H1 (cell line): ENCODE results near the gene RPL38. TPM values are rescaled to one million over a fixed set of nuclear protein-coding genes. Genes with fewer than 3 reads are reported as not detected.

Experiments used
- CTCF ChIA-PET: fragments of 300-600 bp; sonication (Branson Sonifier 250); formaldehyde crosslinking; loops from one replicate; lab custom pipeline; 2021; ENCODE audit not compliant: partially characterized antibody; lab: Charles Lee
- POLR2A ChIA-PET: fragments of 300-600 bp; sonication (Branson Sonifier 250); formaldehyde crosslinking; loops from one replicate; lab custom pipeline; 2021; ENCODE audit warnings: inconsistent platforms; ENCODE audit not compliant: partially characterized antibody; lab: Charles Lee
- DNase-seq, 2 experiments: peaks; one replicate each; pipeline versions ENCODE4 v3.0.0 to v3.0.0-alpha.2; 2010 to 2022; ENCODE audit warnings: low spot score in 2 of 2, low read depth in 1 of 2, mixed read lengths in 1 of 2
- FAIRE-seq: peaks from 2 replicates; lab custom pipeline; 2011; peaks lifted over from hg19 to GRCh38; lab: Jason Lieb, UNC
- H2AFZ ChIP-seq: 2 replicates; pipeline ENCODE4 v1.8.1; 2012; ENCODE audit warnings: low read length, inconsistent platforms
- H2AK5ac ChIP-seq: 2 replicates; pipeline ENCODE4 v1.6.1; 2013; ENCODE audit warnings: low read depth, low read length
- H2BK120ac ChIP-seq: replicated peaks from 2 replicates; pipeline ENCODE3; 2013; ENCODE audit warnings: low read depth, low read length, inconsistent platforms
- H2BK12ac ChIP-seq: 2 replicates; pipeline ENCODE4 v1.6.1; 2013; ENCODE audit warnings: low read depth, low read length
- H2BK15ac ChIP-seq: 2 replicates; pipeline ENCODE4 v1.6.1; 2013; ENCODE audit warnings: low read length
- H2BK20ac ChIP-seq: 2 replicates; pipeline ENCODE4 v1.6.1; 2013; ENCODE audit warnings: low read length
- H2BK5ac ChIP-seq: 2 replicates; pipeline ENCODE4 v1.6.1; 2013; ENCODE audit warnings: low read depth, low read length
- H3K14ac ChIP-seq: 2 replicates; pipeline ENCODE4 v1.6.1; 2013; ENCODE audit warnings: inconsistent platforms; ENCODE audit not compliant: insufficient read length
- H3K18ac ChIP-seq: 2 replicates; pipeline ENCODE4 v1.6.1; 2013; ENCODE audit warnings: low read length; ENCODE audit errors: extremely low read depth
- H3K23ac ChIP-seq: 2 replicates; pipeline ENCODE4 v1.6.1; 2013; ENCODE audit warnings: inconsistent platforms; ENCODE audit not compliant: insufficient read length
- H3K23me2 ChIP-seq: 2 replicates; pipeline ENCODE4 v1.6.1; 2013; ENCODE audit warnings: low read depth, low read length
- H3K27ac ChIP-seq: 2 replicates; pipeline ENCODE4 v1.6.1; 2011; ENCODE audit warnings: low read depth, low read length, inconsistent platforms
- H3K27me3 ChIP-seq, 4 experiments: replicated peaks in 1 of 4; 1 replicate in 1 of 4; 2 replicates in 3 of 4; pipeline versions ENCODE4 v1.6.1 to v1.8.1; 2011 to 2013; ENCODE audit warnings: low read length in 3 of 4, mild to moderate bottlenecking in 3 of 4, inconsistent platforms in 2 of 4, mixed read lengths in 2 of 4, moderate library complexity in 1 of 4; ENCODE audit not compliant: control insufficient read depth in 3 of 4, insufficient read depth in 3 of 4; ENCODE audit errors: extremely low read depth in 1 of 4
- H3K36me3 ChIP-seq, 4 experiments: 2 replicates each; pipeline versions ENCODE4 v1.6.1 to v1.8.1; 2011 to 2013; ENCODE audit warnings: mild to moderate bottlenecking in 4 of 4, low read length in 3 of 4, moderate library complexity in 2 of 4, control low read depth in 1 of 4, inconsistent platforms in 1 of 4; ENCODE audit not compliant: insufficient read depth in 4 of 4, control insufficient read depth in 2 of 4
- H3K4ac ChIP-seq: replicated peaks from 2 replicates; pipeline ENCODE3; 2013; ENCODE audit warnings: low read length, low read depth, mixed read lengths, inconsistent platforms; ENCODE audit not compliant: insufficient read length
- H3K4me1 ChIP-seq, 4 experiments: replicated peaks in 1 of 4; 1 replicate in 1 of 4; 2 replicates in 3 of 4; pipeline versions ENCODE4 v1.6.1 to v1.8.1; 2011 to 2013; ENCODE audit warnings: low read length in 3 of 4, inconsistent platforms in 2 of 4, mixed read lengths in 1 of 4; ENCODE audit not compliant: insufficient read depth in 4 of 4, control insufficient read depth in 3 of 4
- H3K4me2 ChIP-seq, 2 experiments: 2 replicates each; pipeline versions ENCODE4 v1.6.1 to v1.8.1; 2011 to 2013; ENCODE audit warnings: low read depth in 2 of 2, low read length in 2 of 2, control low read depth in 1 of 2, inconsistent platforms in 1 of 2, mild to moderate bottlenecking in 1 of 2; ENCODE audit not compliant: insufficient read depth in 1 of 2
- H3K4me3 ChIP-seq, 4 experiments: fragments of 200-600, 300-600 bp in 1 of 4; sonication (generic), shearing (Covaris generic), sonication (Bioruptor Twin) in 1 of 4; 2 replicates each; pipeline versions ENCODE4 v1.5.1 to v1.8.1; 2011 to 2016; ENCODE audit warnings: low read length in 4 of 4, low read depth in 3 of 4, control low read depth in 2 of 4, inconsistent platforms in 2 of 4, mild to moderate bottlenecking in 2 of 4, mixed read lengths in 1 of 4, moderate library complexity in 1 of 4; ENCODE audit not compliant: insufficient read depth in 2 of 4; ENCODE audit errors: extremely low read depth in 1 of 4
- H3K56ac ChIP-seq: replicated peaks from 2 replicates; pipeline ENCODE3; 2013; ENCODE audit warnings: low read depth, mild to moderate bottlenecking, mixed read lengths, low read length, inconsistent platforms; ENCODE audit not compliant: insufficient read length
- H3K79me1 ChIP-seq: 2 replicates; pipeline ENCODE4 v1.6.1; 2013; ENCODE audit warnings: low read depth, low read length, control low read depth
- H3K79me2 ChIP-seq, 2 experiments: 2 replicates each; pipeline versions ENCODE4 v1.6.1 to v1.8.1; 2012 to 2013; ENCODE audit warnings: low read length in 2 of 2, mild to moderate bottlenecking in 2 of 2, inconsistent platforms in 1 of 2; ENCODE audit not compliant: insufficient read depth in 2 of 2, control insufficient read depth in 1 of 2
- H3K9ac ChIP-seq, 4 experiments: replicated peaks in 1 of 4; 1 replicate in 1 of 4; 2 replicates in 3 of 4; pipeline versions ENCODE4 v1.6.1 to v1.8.1; 2011 to 2013; ENCODE audit warnings: low read depth in 3 of 4, low read length in 3 of 4, control low read depth in 2 of 4, mild to moderate bottlenecking in 2 of 4, moderate library complexity in 2 of 4, inconsistent platforms in 1 of 4; ENCODE audit errors: extremely low read depth in 1 of 4
- H3K9me3 ChIP-seq, 2 experiments: 2 replicates each; pipeline versions ENCODE4 v1.6.1 to v1.8.1; 2012 to 2013; ENCODE audit warnings: mild to moderate bottlenecking in 2 of 2, moderate library complexity in 2 of 2, control low read depth in 1 of 2, inconsistent platforms in 1 of 2, low read depth in 1 of 2, low read length in 1 of 2, mixed read lengths in 1 of 2; ENCODE audit not compliant: insufficient read depth in 2 of 2
- H4K20me1 ChIP-seq, 2 experiments: replicated peaks in 1 of 2; 2 replicates each; pipeline versions ENCODE3 to v1.8.1; 2011 to 2013; ENCODE audit warnings: inconsistent platforms in 2 of 2, low read length in 2 of 2, mild to moderate bottlenecking in 1 of 2; ENCODE audit not compliant: insufficient read depth in 2 of 2, control insufficient read depth in 1 of 2
- H4K5ac ChIP-seq: 2 replicates; pipeline ENCODE4 v1.6.1; 2013; ENCODE audit warnings: low read length, low read depth, mixed read lengths, inconsistent platforms; ENCODE audit not compliant: insufficient read length
- H4K8ac ChIP-seq: 2 replicates; pipeline ENCODE4 v1.8.0; 2013; ENCODE audit warnings: mild to moderate bottlenecking, moderate library complexity, low read length, inconsistent platforms; ENCODE audit not compliant: insufficient read depth; ENCODE audit errors: extremely low read depth
- H4K91ac ChIP-seq: replicated peaks from 2 replicates; pipeline ENCODE3; 2013; ENCODE audit warnings: low read length, mixed read lengths, inconsistent platforms; ENCODE audit not compliant: insufficient read length
- EZH2 ChIP-seq: fragments of 200-600 bp; sonication (generic); IDR thresholded peaks from 2 replicates; pipeline ENCODE4 v1.7.1; 2012; ENCODE audit warnings: low read depth, mild to moderate bottlenecking, moderate library complexity, low read length, inconsistent platforms; ENCODE audit not compliant: severe bottlenecking
- JUN ChIP-seq: IDR thresholded peaks from 2 replicates; pipeline ENCODE4 v1.6.1; 2011; ENCODE audit warnings: low read depth, mild to moderate bottlenecking, improper control_type of control experiment, low read length
- WGBS, 2 experiments: shearing (Covaris generic) in 1 of 2; methylation state at CpG; one replicate each; pipeline versions ENCODE4 v1.1.6 to v1.1.7; 2013 to 2015; ENCODE audit warnings: low lambda C conversion rate in 2 of 2, mixed read lengths in 2 of 2, inconsistent platforms in 1 of 2, low coverage in 1 of 2, missing lambda C conversion rate in 1 of 2; ENCODE audit not compliant: insufficient replicate concordance in 2 of 2, insufficient coverage in 1 of 2, insufficient read length in 1 of 2; ENCODE audit errors: extremely low coverage in 1 of 2, missing lambda C conversion rate in 1 of 2; 5-methylcytosine and 5-hydroxymethylcytosine counted together
- polyA plus RNA-seq, 7 experiments: library from polyadenylated mRNA; depleted of rRNA in 3 of 7; stranded (reverse) in 5 of 7; unstranded in 2 of 7; fragments of >200 nt in 5 of 7; fragments of 200-250 nt in 2 of 7; gene quantifications; 1 replicate in 5 of 7; 2 replicates in 1 of 7; 4 replicates in 1 of 7; pipeline versions ENCODE4 v1.2.1 to v1.2.3, GENCODE V29; 2011 to 2013; ENCODE audit warnings: missing spikeins in 2 of 7, mixed read lengths in 2 of 7
- total RNA-seq: library from RNA; stranded (reverse); fragmentation: NEBNext Ultra II Directional; extraction: Animal tissue kit (Norgen Biotek cat#: 25700); gene quantifications from 2 replicates; pipeline ENCODE4 v1.2.1, GENCODE V29; 2021

RPL38 gene
- total and polyA plus RNA-seq, 2 of the 8 experiments (the other 6 are each of a cell fraction or from before 2014, with no cell fraction given): 412 to 1,195 TPM

DNA sequence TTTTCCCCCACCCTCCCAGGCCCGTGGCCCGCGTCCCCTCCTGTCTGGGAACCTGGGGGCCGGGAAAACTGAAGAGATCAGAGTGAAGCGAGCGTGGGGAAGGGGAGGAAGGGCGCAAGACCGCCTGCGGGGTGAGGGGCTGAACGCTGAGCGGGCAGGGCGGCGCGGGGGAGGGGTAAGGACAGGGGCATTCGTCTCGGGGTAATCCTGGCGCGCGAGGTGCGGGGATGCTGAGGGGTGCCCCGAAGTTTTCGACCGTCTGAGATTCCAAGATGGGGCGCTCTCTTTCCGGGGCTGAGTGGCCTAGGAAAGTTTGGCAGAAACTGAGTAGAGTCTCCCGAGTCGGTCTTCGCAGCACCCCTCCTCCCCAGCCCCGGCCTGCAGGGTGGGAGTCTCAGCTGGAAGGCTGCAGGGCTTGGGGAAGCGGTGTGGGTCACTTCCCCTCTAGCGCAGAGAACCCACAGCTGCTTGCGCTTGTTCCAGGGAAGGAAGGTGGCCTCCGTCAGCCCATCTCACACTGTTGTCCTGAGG lies 10.4 kb downstream of the RPL38 start:
- no peak overlapping the region; the same call in 1 of the 2 replicates for H3K18ac ChIP-seq
- no peak overlapping the region for H3K56ac ChIP-seq
- H4K91ac ChIP-seq: no peak overlapping the region
- no peak overlapping the region for H2BK20ac ChIP-seq
- no peak overlapping the region for H3K9ac ChIP-seq
- H3K4me3 ChIP-seq: peak overlapping the region; percentile 56 to 64 (median 62)
- DNase-seq (peak in 1 of 2 experiments; percentile 57), FAIRE-seq (no peak)
- H2BK5ac ChIP-seq: 0 out of 2 replicates have a peak overlapping the region, but pooled peaks have one; percentile 75
- H3K23ac ChIP-seq: no peak overlapping the region
- no peak overlapping the region for H2AFZ ChIP-seq
- H3K9me3 ChIP-seq: no peaks in the 10 kb centered on the region
- peaks cover 12 to 13% (median 13%) of the 10 kb centered on the region in 4 experiments for H3K36me3 ChIP-seq
- H3K4ac ChIP-seq: no peak overlapping the region
- H2AK5ac ChIP-seq: no peak overlapping the region
- no peak overlapping the region for H4K5ac ChIP-seq
- H3K27me3 ChIP-seq: peaks cover 2 to 20% (median 11%) of the 10 kb centered on the region in 4 experiments; a peak in 6 of 7 replicates
- peaks cover 8 to 21% (median 20%) of the 10 kb centered on the region in 4 experiments for H3K4me1 ChIP-seq
- H3K23me2 ChIP-seq: peaks cover 21% of the 10 kb centered on the region
- 29% methylated on average over 8 of the region's 33 CpGs; no CpG with 5 or more reads in 1 of the 2 experiments for WGBS, 2 experiments
- no peak overlapping the region for H3K14ac ChIP-seq
- H2BK12ac ChIP-seq: peak overlapping the region; percentile 29; the same call in 1 of the 2 replicates
- TF ChIP-seq EZH2 (peak; percentile 28), JUN (no peak)
- POLR2A ChIA-PET: interaction anchor here (1.0 to 6.9 kb wide), 8 partner anchors 8 to 83 kb away, joined by 3 to 65 read pairs (median 4); partner anchors contain the start of gene RPL38
- no peaks in the 10 kb centered on the region for H3K79me2 ChIP-seq
- H2BK120ac ChIP-seq: no peak overlapping the region
- no peak overlapping the region for H4K8ac ChIP-seq
- H3K4me2 ChIP-seq: peak overlapping the region; percentile 84 to 88
- H3K79me1 ChIP-seq: no peaks in the 10 kb centered on the region; the same call in 1 of the 2 replicates
- no peak overlapping the region for H3K27ac ChIP-seq
- peaks cover 7 to 14% of the 10 kb centered on the region in 2 experiments for H4K20me1 ChIP-seq
- CTCF ChIA-PET: interaction anchor here (0.9 to 1.5 kb wide), 4 partner anchors 8 to 129 kb away, joined by 3 to 6 read pairs (median 5); no protein-coding TSS in a partner anchor
- no peak overlapping the region for H2BK15ac ChIP-seq
